H1 (cell line): ENCODE data around the gene SPINK5. TPM values are rescaled to one million over a fixed set of nuclear protein-coding genes. Genes with fewer than 3 reads are reported as not detected.

Experiments used
- CTCF ChIA-PET: fragments of 300-600 bp; sonication (Branson Sonifier 250); formaldehyde crosslinking; loops from one replicate; lab custom pipeline; 2021; ENCODE audit not compliant: partially characterized antibody; lab: Charles Lee
- POLR2A ChIA-PET: fragments of 300-600 bp; sonication (Branson Sonifier 250); formaldehyde crosslinking; loops from one replicate; lab custom pipeline; 2021; ENCODE audit warnings: inconsistent platforms; ENCODE audit not compliant: partially characterized antibody; lab: Charles Lee
- DNase-seq, 2 experiments: peaks; one replicate each; pipeline versions ENCODE4 v3.0.0 to v3.0.0-alpha.2; 2010 to 2022; ENCODE audit warnings: low spot score in 2 of 2, low read depth in 1 of 2, mixed read lengths in 1 of 2
- FAIRE-seq: peaks from 2 replicates; lab custom pipeline; 2011; peaks lifted over from hg19 to GRCh38; lab: Jason Lieb, UNC
- H2AFZ ChIP-seq: 2 replicates; pipeline ENCODE4 v1.8.1; 2012; ENCODE audit warnings: low read length, inconsistent platforms
- H2AK5ac ChIP-seq: 2 replicates; pipeline ENCODE4 v1.6.1; 2013; ENCODE audit warnings: low read depth, low read length
- H2BK120ac ChIP-seq: replicated peaks from 2 replicates; pipeline ENCODE3; 2013; ENCODE audit warnings: low read depth, low read length, inconsistent platforms
- H2BK12ac ChIP-seq: 2 replicates; pipeline ENCODE4 v1.6.1; 2013; ENCODE audit warnings: low read depth, low read length
- H2BK15ac ChIP-seq: 2 replicates; pipeline ENCODE4 v1.6.1; 2013; ENCODE audit warnings: low read length
- H2BK20ac ChIP-seq: 2 replicates; pipeline ENCODE4 v1.6.1; 2013; ENCODE audit warnings: low read length
- H2BK5ac ChIP-seq: 2 replicates; pipeline ENCODE4 v1.6.1; 2013; ENCODE audit warnings: low read depth, low read length
- H3K14ac ChIP-seq: 2 replicates; pipeline ENCODE4 v1.6.1; 2013; ENCODE audit warnings: inconsistent platforms; ENCODE audit not compliant: insufficient read length
- H3K18ac ChIP-seq: 2 replicates; pipeline ENCODE4 v1.6.1; 2013; ENCODE audit warnings: low read length; ENCODE audit errors: extremely low read depth
- H3K23ac ChIP-seq: 2 replicates; pipeline ENCODE4 v1.6.1; 2013; ENCODE audit warnings: inconsistent platforms; ENCODE audit not compliant: insufficient read length
- H3K23me2 ChIP-seq: 2 replicates; pipeline ENCODE4 v1.6.1; 2013; ENCODE audit warnings: low read depth, low read length
- H3K27ac ChIP-seq: 2 replicates; pipeline ENCODE4 v1.6.1; 2011; ENCODE audit warnings: low read depth, low read length, inconsistent platforms
- H3K27me3 ChIP-seq, 4 experiments: replicated peaks in 1 of 4; 1 replicate in 1 of 4; 2 replicates in 3 of 4; pipeline versions ENCODE4 v1.6.1 to v1.8.1; 2011 to 2013; ENCODE audit warnings: low read length in 3 of 4, mild to moderate bottlenecking in 3 of 4, inconsistent platforms in 2 of 4, mixed read lengths in 2 of 4, moderate library complexity in 1 of 4; ENCODE audit not compliant: control insufficient read depth in 3 of 4, insufficient read depth in 3 of 4; ENCODE audit errors: extremely low read depth in 1 of 4
- H3K36me3 ChIP-seq, 4 experiments: 2 replicates each; pipeline versions ENCODE4 v1.6.1 to v1.8.1; 2011 to 2013; ENCODE audit warnings: mild to moderate bottlenecking in 4 of 4, low read length in 3 of 4, moderate library complexity in 2 of 4, control low read depth in 1 of 4, inconsistent platforms in 1 of 4; ENCODE audit not compliant: insufficient read depth in 4 of 4, control insufficient read depth in 2 of 4
- H3K4ac ChIP-seq: replicated peaks from 2 replicates; pipeline ENCODE3; 2013; ENCODE audit warnings: low read length, low read depth, mixed read lengths, inconsistent platforms; ENCODE audit not compliant: insufficient read length
- H3K4me1 ChIP-seq, 4 experiments: replicated peaks in 1 of 4; 1 replicate in 1 of 4; 2 replicates in 3 of 4; pipeline versions ENCODE4 v1.6.1 to v1.8.1; 2011 to 2013; ENCODE audit warnings: low read length in 3 of 4, inconsistent platforms in 2 of 4, mixed read lengths in 1 of 4; ENCODE audit not compliant: insufficient read depth in 4 of 4, control insufficient read depth in 3 of 4
- H3K4me2 ChIP-seq, 2 experiments: 2 replicates each; pipeline versions ENCODE4 v1.6.1 to v1.8.1; 2011 to 2013; ENCODE audit warnings: low read depth in 2 of 2, low read length in 2 of 2, control low read depth in 1 of 2, inconsistent platforms in 1 of 2, mild to moderate bottlenecking in 1 of 2; ENCODE audit not compliant: insufficient read depth in 1 of 2
- H3K4me3 ChIP-seq, 4 experiments: fragments of 200-600, 300-600 bp in 1 of 4; sonication (generic), shearing (Covaris generic), sonication (Bioruptor Twin) in 1 of 4; 2 replicates each; pipeline versions ENCODE4 v1.5.1 to v1.8.1; 2011 to 2016; ENCODE audit warnings: low read length in 4 of 4, low read depth in 3 of 4, control low read depth in 2 of 4, inconsistent platforms in 2 of 4, mild to moderate bottlenecking in 2 of 4, mixed read lengths in 1 of 4, moderate library complexity in 1 of 4; ENCODE audit not compliant: insufficient read depth in 2 of 4; ENCODE audit errors: extremely low read depth in 1 of 4
- H3K56ac ChIP-seq: replicated peaks from 2 replicates; pipeline ENCODE3; 2013; ENCODE audit warnings: low read depth, mild to moderate bottlenecking, mixed read lengths, low read length, inconsistent platforms; ENCODE audit not compliant: insufficient read length
- H3K79me1 ChIP-seq: 2 replicates; pipeline ENCODE4 v1.6.1; 2013; ENCODE audit warnings: low read depth, low read length, control low read depth
- H3K79me2 ChIP-seq, 2 experiments: 2 replicates each; pipeline versions ENCODE4 v1.6.1 to v1.8.1; 2012 to 2013; ENCODE audit warnings: low read length in 2 of 2, mild to moderate bottlenecking in 2 of 2, inconsistent platforms in 1 of 2; ENCODE audit not compliant: insufficient read depth in 2 of 2, control insufficient read depth in 1 of 2
- H3K9ac ChIP-seq, 4 experiments: replicated peaks in 1 of 4; 1 replicate in 1 of 4; 2 replicates in 3 of 4; pipeline versions ENCODE4 v1.6.1 to v1.8.1; 2011 to 2013; ENCODE audit warnings: low read depth in 3 of 4, low read length in 3 of 4, control low read depth in 2 of 4, mild to moderate bottlenecking in 2 of 4, moderate library complexity in 2 of 4, inconsistent platforms in 1 of 4; ENCODE audit errors: extremely low read depth in 1 of 4
- H3K9me3 ChIP-seq, 2 experiments: 2 replicates each; pipeline versions ENCODE4 v1.6.1 to v1.8.1; 2012 to 2013; ENCODE audit warnings: mild to moderate bottlenecking in 2 of 2, moderate library complexity in 2 of 2, control low read depth in 1 of 2, inconsistent platforms in 1 of 2, low read depth in 1 of 2, low read length in 1 of 2, mixed read lengths in 1 of 2; ENCODE audit not compliant: insufficient read depth in 2 of 2
- H4K20me1 ChIP-seq, 2 experiments: replicated peaks in 1 of 2; 2 replicates each; pipeline versions ENCODE3 to v1.8.1; 2011 to 2013; ENCODE audit warnings: inconsistent platforms in 2 of 2, low read length in 2 of 2, mild to moderate bottlenecking in 1 of 2; ENCODE audit not compliant: insufficient read depth in 2 of 2, control insufficient read depth in 1 of 2
- H4K5ac ChIP-seq: 2 replicates; pipeline ENCODE4 v1.6.1; 2013; ENCODE audit warnings: low read length, low read depth, mixed read lengths, inconsistent platforms; ENCODE audit not compliant: insufficient read length
- H4K8ac ChIP-seq: 2 replicates; pipeline ENCODE4 v1.8.0; 2013; ENCODE audit warnings: mild to moderate bottlenecking, moderate library complexity, low read length, inconsistent platforms; ENCODE audit not compliant: insufficient read depth; ENCODE audit errors: extremely low read depth
- H4K91ac ChIP-seq: replicated peaks from 2 replicates; pipeline ENCODE3; 2013; ENCODE audit warnings: low read length, mixed read lengths, inconsistent platforms; ENCODE audit not compliant: insufficient read length
- CHD1 ChIP-seq: IDR thresholded peaks from 2 replicates; pipeline ENCODE4 v1.6.1; 2012; ENCODE audit warnings: low read depth, low read length, improper control_type of control experiment
- GABPA ChIP-seq: IDR thresholded peaks from 2 replicates; pipeline ENCODE4 v1.6.1; 2011; ENCODE audit warnings: mild to moderate bottlenecking, low read length, moderate library complexity, borderline replicate concordance; ENCODE audit not compliant: insufficient read depth
- MAFK ChIP-seq: IDR thresholded peaks from 2 replicates; pipeline ENCODE4 v1.6.1; 2012; ENCODE audit warnings: low read depth, mild to moderate bottlenecking, improper control_type of control experiment, low read length
- SP1 ChIP-seq: IDR thresholded peaks from 2 replicates; pipeline ENCODE4 v1.6.1; 2011; ENCODE audit warnings: low read depth, low read length
- WGBS, 2 experiments: shearing (Covaris generic) in 1 of 2; methylation state at CpG; one replicate each; pipeline versions ENCODE4 v1.1.6 to v1.1.7; 2013 to 2015; ENCODE audit warnings: low lambda C conversion rate in 2 of 2, mixed read lengths in 2 of 2, inconsistent platforms in 1 of 2, low coverage in 1 of 2, missing lambda C conversion rate in 1 of 2; ENCODE audit not compliant: insufficient replicate concordance in 2 of 2, insufficient coverage in 1 of 2, insufficient read length in 1 of 2; ENCODE audit errors: extremely low coverage in 1 of 2, missing lambda C conversion rate in 1 of 2; 5-methylcytosine and 5-hydroxymethylcytosine counted together
- polyA plus RNA-seq, 7 experiments: library from polyadenylated mRNA; depleted of rRNA in 3 of 7; stranded (reverse) in 5 of 7; unstranded in 2 of 7; fragments of >200 nt in 5 of 7; fragments of 200-250 nt in 2 of 7; gene quantifications; 1 replicate in 5 of 7; 2 replicates in 1 of 7; 4 replicates in 1 of 7; pipeline versions ENCODE4 v1.2.1 to v1.2.3, GENCODE V29; 2011 to 2013; ENCODE audit warnings: missing spikeins in 2 of 7, mixed read lengths in 2 of 7
- total RNA-seq: library from RNA; stranded (reverse); fragmentation: NEBNext Ultra II Directional; extraction: Animal tissue kit (Norgen Biotek cat#: 25700); gene quantifications from 2 replicates; pipeline ENCODE4 v1.2.1, GENCODE V29; 2021

Gene SPINK5
- total and polyA plus RNA-seq, 2 of the 8 experiments (the other 6 are each of a cell fraction or from before 2014, with no cell fraction given), result 1.4 to 2.2 TPM

- Histone ChIP-seq H3K4ac (no peak overlapping the region), H3K4me1 (no peaks in the 10 kb centered on the region), H2BK15ac (no peak overlapping the region), H3K4me2 (no peak overlapping the region), H2BK120ac (no peak overlapping the region), H3K9me3 (no peaks in the 10 kb centered on the region), H3K79me1 (no peaks in the 10 kb centered on the region), H3K14ac (no peak overlapping the region), H2AFZ (no peak overlapping the region), H4K20me1 (no peaks in the 10 kb centered on the region), H3K23me2 (no peaks in the 10 kb centered on the region), H3K4me3 (no peak overlapping the region), H3K18ac (no peak overlapping the region), H2BK20ac (no peak overlapping the region), H2BK5ac (no peak overlapping the region), H3K27me3 (no peaks in the 10 kb centered on the region), H3K79me2 (no peaks in the 10 kb centered on the region), H4K8ac (no peak overlapping the region), H3K23ac (no peak overlapping the region), H3K36me3 (no peaks in the 10 kb centered on the region), H3K56ac (no peak overlapping the region), H4K91ac (no peak overlapping the region), H3K27ac (no peak overlapping the region), H4K5ac (no peak overlapping the region), H2BK12ac (no peak overlapping the region), H2AK5ac (no peak overlapping the region), H3K9ac (no peak overlapping the region)
- TF ChIP-seq MAFK (no peak), SP1 (no peak), CHD1 (no peak), GABPA (no peak)
- WGBS, 2 experiments, result 87% methylated on average over 3 of the region's 3 CpGs; no CpG with 5 or more reads in 1 of the 2 experiments
- CTCF ChIA-PET, result interaction anchor here (0.6 to 1.1 kb wide), 3 partner anchors 150 to 544 kb away, joined by 3 read pairs; no protein-coding TSS in a partner anchor
- no peak for FAIRE-seq
- POLR2A ChIA-PET, result no interaction called here
- DNase-seq, result no peak
Observed at GRCh38 chr5:148186248-148187003, 122.6 kb downstream of the SPINK5 start.
